HS-27A (cell line): ENCODE data around the gene TNRC6B.
"Not testable (repeated sequence)": the region's sequence is repeated elsewhere in the genome, so short reads cannot be mapped to it uniquely, and the experiment has no call there.

Source experiments
- DNase-seq: peaks from one replicate; pipeline ENCODE4 v3.0.0-alpha.2; 2012; ENCODE audit warnings: low read depth, missing footprints

Gene TNRC6B

DNA sequence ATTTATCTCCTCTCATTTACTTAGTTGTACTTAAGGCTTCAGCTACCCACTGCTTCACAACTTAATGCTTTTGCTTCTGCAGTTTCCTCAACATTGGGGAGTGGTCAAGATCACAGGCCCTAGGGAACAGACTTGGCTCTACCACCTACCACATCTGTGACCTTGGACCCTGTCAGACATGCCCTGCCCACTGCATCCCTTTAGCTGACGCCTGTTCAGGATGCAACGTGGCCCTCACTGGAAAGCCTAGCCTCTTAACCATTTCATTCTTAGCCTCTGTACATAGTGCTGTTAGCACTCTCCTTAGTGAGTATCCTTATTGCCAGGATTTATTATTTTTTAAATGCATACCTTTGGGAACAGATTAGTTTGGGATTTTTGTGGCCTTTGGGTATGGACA lies 34.4 kb downstream of the TNRC6B start:
- DNase-seq: no peak

DNA sequence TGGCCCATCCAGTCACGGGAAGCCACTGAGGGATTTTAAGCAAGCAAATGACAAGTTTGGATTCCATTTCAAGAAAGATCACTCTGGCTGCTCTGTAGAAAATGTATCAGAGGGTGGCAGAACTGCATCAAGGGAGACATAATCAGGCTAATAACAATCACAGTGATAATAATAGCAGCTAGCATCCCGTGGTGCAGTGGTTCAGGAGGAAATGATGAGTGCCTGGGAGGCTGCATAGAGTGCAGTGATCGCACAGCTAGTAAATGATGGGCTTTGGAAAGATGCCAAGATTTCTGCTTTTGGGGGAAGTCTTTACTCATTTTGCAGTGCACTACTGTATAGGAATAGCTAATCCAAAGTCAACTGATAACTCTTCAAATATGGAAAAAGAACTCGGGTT lies 35.8 kb downstream of the TNRC6B start:
- DNase-seq: no peak

DNA sequence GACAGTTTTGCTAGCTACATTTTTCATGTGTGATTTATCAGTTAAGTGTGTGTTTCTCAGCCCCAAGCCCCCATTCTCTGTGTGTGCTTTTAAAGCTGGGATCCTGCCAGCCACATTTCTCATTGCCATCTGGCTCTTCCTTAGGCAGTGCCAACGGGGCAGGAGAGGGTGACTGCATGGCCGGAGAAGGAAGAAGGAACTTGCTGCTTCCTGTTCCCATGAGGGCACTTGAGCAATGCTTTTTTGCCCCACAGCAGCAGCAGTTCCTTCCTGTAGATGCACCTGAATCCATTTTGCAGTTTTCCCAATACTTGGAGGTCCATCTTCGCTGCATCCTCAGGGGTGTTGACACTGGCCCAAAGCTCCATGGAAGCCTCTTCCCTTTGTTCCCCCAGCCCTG lies 37.5 kb downstream of the TNRC6B start:
- DNase-seq: no peak

DNA sequence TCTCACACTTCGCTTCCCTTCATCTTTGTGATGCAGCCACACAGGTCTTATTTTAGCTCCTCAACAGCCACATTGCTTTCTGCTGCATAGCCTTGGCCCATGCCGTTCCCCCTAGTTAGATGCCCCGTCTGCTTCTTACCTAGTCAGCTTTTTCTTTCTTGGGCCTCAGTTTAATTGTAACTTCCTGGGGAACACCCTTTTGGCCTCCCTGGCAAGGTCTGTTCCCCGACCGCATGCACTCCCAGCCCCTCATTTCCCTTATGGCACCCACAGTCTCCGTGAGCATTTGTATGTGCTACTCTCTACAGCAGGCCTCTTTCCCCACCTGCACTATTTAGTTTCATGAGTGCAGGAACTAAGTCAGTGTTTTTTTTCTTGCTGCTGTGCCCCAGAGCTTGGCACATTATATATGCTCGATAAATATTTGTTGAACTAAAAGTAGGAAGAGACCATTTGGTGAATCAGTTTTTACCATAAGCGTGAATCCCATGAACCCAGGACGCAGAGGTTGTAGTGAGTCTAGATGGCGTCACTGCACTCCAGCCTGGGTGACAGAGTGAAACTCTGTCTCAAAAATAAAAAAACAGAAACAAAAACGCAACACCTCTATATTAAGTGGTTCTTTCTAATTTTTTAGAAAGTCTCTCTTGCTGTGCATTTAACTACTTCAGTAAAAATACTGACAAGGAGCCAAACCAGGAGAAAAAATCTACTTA lies 38.5 kb downstream of the TNRC6B start:
- DNase-seq: no peak

DNA sequence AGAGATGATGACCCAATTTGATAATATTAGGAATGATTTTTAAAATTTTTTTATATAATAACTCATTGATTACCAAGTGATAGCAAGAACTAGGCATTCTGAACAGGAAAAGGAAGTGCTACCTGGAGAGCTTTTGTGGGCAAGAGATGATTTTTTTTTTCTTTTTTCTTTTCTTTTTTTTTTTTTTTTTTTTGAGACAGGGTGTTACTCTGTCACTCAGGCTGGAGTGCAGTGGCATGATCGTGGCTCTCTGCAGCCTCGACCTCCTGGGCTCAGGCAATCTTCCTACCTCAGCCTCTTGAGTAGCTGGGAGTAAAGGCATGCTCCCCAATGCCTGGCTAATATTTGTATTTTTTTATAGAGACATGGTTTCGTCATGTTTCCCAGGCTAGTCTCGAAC lies 40.4 kb downstream of the TNRC6B start:
- DNase-seq: no peak

DNA sequence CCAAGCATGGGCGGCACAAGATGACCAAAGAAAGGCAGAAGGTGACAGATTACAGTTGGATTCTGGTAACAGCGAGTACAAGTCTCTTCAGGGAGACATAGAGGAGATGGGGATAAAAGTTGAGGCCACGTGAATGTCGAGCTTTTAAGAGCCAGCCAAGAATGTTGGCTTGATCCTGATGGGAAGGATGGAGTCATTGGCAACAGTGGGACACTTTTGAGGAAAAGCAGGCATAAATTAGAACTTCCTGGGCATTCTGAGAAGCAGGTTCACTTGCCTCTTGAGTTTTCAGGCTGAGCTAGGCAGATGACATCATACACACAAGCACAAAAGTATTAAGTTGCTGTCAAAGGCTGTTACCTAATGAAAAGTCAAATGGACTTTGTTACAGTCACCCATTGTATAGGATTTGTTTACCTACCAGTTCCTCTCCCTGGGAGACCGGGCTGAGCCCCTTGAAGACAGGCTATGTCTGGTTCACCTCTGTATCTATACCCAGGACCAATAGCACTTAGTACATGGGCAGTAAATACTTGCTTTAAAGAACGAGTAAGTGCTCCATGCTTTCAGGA lies 41.1 kb downstream of the TNRC6B start:
- DNase-seq: no peak

DNA sequence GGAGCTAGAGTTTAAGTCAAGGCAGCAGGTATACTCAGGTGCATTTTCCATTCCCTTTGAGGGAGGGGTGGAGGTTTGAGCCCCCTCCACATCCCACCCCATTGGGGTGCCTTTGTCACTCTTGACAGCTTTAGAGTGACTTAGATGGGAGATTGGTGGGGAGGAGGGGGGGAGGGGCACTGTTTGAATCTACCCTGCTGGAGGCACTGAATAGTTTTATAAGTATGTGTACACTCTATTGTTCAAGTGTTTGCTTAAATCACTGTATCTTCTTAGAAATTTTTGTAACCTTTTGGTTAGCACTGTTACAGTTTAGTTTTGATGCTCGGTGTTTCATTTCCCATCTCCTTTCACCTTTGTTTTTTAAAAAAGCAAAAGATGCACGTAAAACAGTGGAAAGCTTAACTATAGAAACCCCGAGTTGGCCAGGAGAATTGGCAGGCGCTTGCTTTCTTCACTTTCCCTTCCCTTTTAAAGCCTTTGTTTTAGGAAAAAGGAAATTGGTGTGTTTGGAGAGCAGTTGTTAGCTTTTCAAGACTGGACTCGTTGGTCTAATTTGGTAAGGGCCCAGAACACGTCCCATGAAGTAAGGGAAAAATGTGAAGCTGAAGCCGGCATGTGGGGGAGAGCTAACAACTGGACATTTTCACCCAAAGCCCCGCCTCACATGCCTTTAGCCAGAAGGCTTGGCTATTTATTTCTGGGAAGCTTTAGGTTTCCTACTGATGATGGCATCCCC lies 42.8 kb downstream of the TNRC6B start:
- no peak for DNase-seq

DNA sequence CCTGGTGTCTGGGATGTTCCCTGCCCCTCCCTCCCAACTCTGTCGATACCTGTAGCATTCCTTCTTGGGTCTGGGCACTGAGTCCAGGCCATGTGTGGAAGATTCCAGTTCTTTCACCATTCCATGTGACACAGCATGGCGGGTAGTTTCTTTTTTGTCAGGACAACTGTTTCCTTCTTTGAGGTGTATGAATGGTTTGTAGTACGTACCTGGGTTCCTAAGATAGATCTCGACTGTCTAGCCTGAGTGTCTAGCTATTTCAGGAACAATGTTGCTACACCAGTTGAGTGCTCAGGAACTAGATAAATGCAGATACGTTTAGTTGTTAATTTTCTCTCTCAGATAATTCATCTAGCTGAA lies 43.3 kb downstream of the TNRC6B start:
- no peak for DNase-seq

DNA sequence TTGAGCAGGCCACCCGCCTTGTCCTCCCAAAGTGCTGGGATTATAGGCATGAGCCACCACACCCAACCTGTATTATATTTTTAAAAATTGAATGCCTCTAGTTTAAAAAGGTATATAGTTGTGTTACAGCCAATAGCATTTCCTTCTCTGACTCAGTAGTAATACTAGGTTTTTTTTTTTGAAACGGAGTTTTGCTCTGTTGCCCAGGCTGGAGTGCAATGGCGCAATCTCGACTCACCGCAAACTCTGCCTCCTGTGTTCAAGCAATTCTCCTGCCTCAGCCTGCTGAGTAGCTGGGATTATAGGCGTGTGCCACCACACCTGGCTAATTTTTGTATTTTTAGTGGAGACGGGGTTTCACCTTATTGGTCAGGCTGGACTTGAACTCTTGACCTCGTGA lies 45.3 kb downstream of the TNRC6B start:
- DNase-seq: not testable (repeated sequence)

DNA sequence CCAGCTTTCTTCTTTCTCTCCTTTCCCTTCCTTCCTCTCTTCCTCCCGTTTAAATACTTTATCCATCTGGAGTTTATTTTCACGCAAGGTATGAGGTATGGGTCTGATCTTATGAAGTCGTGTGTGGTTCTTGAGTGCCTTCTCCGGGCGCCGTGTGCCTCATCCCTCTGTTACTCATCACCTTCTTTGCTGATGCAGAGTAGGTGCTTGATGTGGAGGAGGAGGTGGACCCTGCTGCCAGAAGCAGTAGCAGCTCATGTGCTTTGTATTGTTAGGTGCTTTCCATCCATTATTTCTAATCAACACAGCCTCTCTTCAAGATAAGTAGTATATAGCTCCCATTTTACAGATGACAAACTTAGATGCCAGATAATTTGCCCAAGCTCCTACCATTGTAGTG lies 47.0 kb downstream of the TNRC6B start:
- DNase-seq: no peak

DNA sequence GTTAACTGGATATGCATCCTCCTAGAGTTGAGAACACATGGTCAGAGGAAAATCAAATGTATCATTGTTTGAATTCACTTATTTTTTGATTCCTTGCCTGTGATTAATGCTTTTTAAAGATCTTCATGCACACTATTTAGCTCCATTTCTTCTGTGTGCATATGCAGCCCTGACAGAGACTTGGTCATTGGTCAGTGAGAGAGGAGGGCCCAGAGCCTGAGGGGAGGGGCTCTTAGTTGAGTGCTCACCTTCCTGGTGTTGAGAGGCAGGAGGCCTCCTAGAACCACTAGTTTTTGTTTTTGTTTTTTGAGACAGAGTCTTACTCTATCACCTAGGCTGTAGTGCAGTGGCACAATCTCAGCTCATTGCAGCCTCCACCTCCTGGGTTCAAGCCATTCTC lies 48.9 kb downstream of the TNRC6B start:
- no peak for DNase-seq

DNA sequence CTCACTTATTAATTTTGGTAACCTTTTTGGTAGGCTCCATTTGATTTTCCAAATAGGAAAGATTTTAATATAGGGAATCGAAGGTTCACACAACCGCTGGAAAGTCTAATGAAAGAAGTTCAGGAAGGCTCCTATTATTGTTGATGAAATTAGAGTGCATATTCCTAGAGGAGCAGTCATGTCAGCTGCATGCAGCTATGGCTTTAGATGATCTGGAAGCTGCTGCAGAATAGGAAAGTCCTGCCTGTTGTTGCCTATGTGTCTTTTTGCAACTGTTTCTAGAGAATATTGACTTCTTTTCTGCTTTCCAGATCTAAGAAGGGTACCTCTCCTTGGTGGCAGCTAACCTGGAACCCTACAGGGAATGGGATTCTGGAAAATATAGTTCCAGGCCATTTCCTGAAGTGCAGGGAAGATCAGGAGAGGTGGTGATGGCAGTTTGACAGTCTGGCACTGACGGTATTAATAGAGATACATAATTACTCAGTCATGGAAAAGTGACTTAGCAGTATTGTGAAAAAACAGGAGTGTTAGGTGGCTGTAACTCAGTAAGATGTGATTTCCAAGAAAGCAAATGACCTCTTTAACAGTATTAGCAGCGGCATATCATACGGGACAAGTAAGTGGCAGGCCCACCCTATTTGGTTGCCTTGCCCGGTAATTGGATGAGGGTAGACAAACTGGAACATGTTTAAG lies 54.0 kb downstream of the TNRC6B start:
- no peak for DNase-seq

DNA sequence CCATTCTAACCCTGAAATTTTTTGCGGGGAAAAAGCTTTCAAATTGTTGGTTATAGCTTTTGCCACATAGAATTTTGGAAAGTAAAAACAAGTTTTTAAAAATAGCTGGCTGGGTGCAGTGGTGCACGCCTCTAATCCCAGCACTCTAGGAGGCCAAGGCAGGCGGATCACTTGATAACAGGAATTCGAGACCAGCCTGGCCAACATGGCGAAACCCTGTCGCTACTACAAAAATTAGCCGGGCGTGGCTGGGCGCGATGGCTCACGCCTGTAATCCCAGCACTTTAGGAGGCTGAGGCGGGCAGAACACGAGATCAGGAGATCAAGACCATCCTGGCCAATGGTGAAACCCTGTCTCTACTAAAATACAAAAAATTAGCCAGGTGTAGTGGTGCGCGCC lies 54.9 kb downstream of the TNRC6B start:
- no peak for DNase-seq

DNA sequence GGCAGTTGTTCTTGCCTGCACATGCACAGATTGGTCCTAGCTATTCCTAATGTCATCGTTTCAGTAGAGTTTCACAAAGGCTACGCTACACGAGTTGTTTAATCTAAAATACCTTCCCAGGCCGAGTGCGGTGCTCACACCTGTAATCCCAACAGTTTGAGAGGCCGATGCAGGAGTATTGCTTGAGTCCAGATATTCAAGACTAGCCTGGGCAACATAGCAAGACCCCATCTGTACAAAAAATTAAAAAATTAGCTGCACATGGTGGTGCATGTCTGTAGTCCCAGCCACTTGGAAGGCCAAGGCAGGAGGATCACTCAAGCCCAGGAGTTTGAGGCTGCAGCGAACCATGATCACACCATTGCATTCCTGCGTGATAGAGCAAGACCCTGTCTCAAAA lies 56.2 kb downstream of the TNRC6B start:
- no peak for DNase-seq

DNA sequence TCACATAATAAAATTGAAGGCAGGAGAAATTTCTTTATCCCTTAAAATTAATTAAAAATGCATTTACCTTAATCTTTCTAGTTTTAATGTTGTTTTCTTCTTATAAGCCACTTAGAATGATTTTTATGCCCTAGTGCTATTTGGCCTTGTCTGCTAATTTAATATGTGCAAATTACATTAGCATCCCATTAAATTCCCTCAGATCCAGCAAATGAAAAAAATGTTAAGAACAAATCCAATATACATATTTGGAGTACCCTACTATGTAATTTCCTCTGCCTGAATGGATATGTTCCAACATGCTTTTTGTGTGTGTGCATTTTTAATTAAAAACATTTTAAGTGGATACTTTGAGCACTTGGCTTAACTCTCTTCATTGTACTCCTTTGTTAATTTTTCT lies 56.9 kb downstream of the TNRC6B start:
- no peak for DNase-seq

DNA sequence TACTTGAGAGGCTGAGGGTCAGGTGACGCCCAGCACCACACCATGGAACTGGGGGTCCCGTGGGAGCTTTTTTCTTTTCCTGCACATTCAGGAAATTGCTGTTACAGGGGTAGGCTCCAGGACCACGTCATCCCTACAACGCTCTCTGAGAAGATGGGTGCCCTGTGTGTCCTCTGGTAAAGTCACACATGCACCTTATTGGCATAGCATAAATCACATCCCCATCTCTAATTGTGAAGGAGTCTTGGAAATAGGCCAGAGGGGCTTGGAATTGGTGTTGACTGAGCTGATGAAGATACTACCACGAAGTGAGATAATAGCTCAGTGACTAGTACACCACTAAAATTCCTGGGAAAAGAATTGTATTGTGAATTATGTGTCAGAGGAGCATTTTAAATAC lies 57.6 kb downstream of the TNRC6B start:
- no peak for DNase-seq

DNA sequence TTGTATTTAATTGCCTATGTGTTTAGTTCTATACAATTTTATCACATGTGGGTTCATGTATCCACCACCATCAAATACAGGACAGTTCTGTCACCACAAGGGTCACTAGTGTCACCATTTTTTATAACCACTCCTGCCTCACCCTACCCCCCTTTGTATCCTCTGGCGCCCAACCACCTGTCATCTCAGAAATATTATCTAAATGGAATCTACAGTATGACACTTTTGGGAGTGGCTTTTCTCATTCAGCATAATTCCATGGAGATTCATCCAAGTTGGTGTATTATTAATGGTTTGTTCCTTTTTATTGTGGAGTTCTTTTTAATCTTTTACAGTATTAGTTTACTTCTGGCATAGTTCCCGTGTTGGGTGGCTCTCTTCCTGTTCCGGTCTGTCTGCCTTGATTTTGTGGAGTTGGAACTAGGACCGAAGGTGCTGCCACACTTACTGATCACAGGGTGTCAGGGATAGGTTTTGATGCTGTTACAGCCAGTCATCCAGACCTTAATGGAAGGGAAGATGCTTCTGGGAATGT lies 58.5 kb downstream of the TNRC6B start:
- DNase-seq: no peak

DNA sequence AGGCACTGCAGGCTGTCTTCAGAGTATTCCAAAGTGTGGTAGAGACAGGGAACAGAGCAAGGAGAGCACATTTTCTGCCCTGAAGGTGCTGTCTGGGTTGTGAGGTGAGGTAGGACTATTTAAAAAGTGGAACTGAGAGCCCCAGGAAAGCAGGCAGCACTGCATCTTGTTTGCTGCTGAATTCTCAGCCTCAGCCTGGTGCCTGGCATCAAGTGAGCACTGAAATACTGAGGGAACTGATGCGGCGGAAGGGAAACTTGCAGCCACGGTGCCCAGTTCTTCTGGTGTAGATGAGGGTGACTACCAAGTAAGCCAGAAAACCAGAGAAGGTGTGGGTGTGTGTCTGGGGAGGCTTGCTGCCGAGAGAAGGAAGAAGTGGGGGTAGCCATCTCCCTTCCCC lies 59.5 kb downstream of the TNRC6B start:
- no peak for DNase-seq

DNA sequence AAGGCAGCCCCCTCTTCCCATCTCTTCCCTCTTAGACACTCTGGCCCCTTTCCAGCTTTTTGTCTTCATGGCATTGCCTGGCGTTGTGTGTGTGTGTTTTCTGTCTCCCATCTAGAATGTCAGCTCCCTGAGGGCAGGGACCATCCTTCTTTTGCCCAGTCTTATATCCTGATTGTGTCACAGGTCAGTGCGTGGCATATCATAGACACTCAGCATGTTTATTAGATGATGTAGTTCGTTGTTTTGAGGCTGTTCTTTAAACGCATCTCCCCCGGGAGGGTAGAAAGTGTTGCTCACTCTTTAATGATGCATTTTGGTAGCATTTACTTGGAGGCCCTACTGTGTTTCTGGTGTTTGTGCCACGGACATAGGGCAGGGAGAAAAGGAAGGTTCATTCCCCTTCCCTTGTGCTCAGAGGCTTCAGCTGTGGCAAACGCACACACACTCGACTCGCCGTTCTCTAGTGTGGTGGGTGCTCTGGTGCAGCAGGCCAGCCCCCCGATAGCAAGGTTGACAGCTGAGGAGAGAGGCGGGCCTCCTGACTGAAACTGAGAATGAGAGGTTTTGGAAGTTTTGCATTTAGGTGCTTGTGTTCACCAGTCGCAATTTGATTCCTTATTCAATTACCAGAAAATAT lies 60.2 kb downstream of the TNRC6B start:
- no peak for DNase-seq

DNA sequence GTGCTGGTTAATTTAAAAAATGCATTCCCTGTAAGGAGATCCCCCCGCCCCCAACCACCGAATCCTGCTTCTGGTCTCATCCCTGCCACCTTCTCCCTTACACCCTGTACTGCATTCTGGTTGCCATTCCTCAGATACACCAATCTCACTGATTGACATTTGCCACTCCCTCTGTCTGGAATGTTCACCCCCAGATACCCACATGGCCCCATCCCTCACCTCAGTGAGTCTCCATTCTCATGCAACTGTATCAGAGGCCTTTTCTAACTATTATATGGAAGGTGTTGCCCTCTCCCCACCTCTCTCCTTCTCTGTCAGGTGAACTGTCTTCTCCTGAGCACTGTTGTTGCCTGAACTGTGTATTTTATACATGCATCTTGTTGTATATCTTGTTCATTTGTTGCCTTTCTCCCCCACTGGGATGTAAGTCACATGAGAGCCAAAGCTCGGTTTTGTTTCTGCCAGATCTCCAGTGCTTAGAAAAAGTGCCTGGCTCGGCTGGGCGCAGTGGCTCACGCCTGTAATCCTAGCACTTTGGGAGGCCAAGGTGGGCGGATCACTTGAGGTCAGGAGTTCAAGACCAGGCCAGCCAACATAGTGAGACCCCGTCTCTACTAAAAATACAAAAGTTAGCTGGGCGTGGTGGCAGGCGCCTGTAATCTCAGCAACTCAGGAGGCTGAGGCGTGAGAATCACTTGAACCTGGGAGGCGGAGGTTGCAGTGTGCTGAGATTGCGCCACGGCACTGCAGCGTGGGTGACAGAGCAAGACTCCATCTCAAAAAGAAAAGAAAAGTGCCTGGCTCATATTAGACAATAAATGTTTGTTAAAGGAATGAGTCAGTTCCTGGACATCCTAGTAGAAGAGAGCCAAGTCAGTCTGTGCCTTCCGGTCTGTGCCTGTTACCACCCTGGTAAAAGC lies 61.0 kb downstream of the TNRC6B start:
- DNase-seq: no peak

DNA sequence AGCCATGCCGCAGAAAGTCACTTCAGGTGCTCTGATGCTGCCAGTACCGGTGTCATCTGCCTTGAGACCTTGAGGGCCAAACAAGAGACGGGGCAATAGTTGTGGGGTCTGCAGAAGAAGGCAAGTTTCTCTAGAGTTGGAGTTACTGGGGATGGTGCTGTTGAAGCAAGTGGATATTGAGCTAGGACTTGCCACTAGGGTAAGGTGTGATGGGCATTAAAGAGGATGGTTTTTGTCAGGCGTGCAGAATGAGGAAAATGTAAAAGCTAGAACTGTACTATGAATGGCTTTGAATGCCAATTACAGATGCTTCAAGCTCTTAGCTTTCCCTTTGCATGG lies 61.6 kb downstream of the TNRC6B start:
- no peak for DNase-seq
